GM12878 (cell line): ENCODE measurements around the gene SOX6. TPM values are rescaled to one million over a fixed set of nuclear protein-coding genes. Genes with fewer than 3 reads are reported as not detected.

Experiments
- ATAC-seq: fragments of 200-7000 bp; cut with Tn5 transposase; 3 replicates; pipeline ENCODE4 v1.9.1; 2020; ENCODE audit warnings: mild to moderate bottlenecking, moderate library complexity
- BruUV-seq: library from RNA; stranded (reverse); fragments of 400-500 nt; replicated peaks from 2 replicates; lab custom pipeline; 2021; lab: Mats Ljungman, UMichigan
- CTCF ChIA-PET: fragments of 300-600 bp; sonication (Branson Sonifier 250); formaldehyde crosslinking; extraction: SDS; loops from one replicate; lab custom pipeline; 2021; ENCODE audit warnings: inconsistent platforms; lab: Yijun Ruan, JAX
- POLR2A ChIA-PET: fragments of 350-600 bp; formaldehyde crosslinking; extraction: SDS; loops from one replicate; lab custom pipeline; 2021; ENCODE audit warnings: inconsistent platforms; lab: Charles Lee
- RAD21 ChIA-PET: fragments of 300-600 bp; sonication (Branson Sonifier 250); formaldehyde crosslinking; loops from one replicate; lab custom pipeline; 2023; ENCODE audit warnings: antibody characterized with exemption; ENCODE audit not compliant: unreplicated experiment; lab: Charles Lee
- SMC1A ChIA-PET: fragments of 300-600 bp; sonication (Branson Sonifier 250); formaldehyde crosslinking; loops from one replicate; lab custom pipeline; 2023; ENCODE audit not compliant: unreplicated experiment, uncharacterized antibody; lab: Charles Lee
- DNase-seq: peaks from one replicate; pipeline ENCODE4 v3.0.0-alpha.2; 2011; ENCODE audit warnings: low read depth, low spot score
- FAIRE-seq: peaks from 3 replicates; lab custom pipeline; 2011; peaks lifted over from hg19 to GRCh38; lab: Jason Lieb, UNC
- H2AFZ ChIP-seq: 2 replicates; pipeline ENCODE4 v1.6.0; 2011; ENCODE audit warnings: low read depth, low read length, control low read depth; ENCODE audit not compliant: control insufficient read depth
- H3K27ac ChIP-seq: 2 replicates; pipeline ENCODE4 v1.5.1; 2011; ENCODE audit warnings: control low read depth; ENCODE audit not compliant: control insufficient read depth, insufficient read depth
- H3K27me3 ChIP-seq, 2 experiments: replicated peaks in 1 of 2; 2 replicates each; pipeline versions ENCODE4 v1.6.0 to v1.6.1; 2011; ENCODE audit warnings: low read length in 1 of 2; ENCODE audit not compliant: control insufficient read depth in 2 of 2, insufficient read depth in 2 of 2
- H3K36me3 ChIP-seq, 2 experiments: 2 replicates each; pipeline ENCODE4 v1.5.1; 2011; ENCODE audit warnings: low read length in 1 of 2; ENCODE audit not compliant: control insufficient read depth in 2 of 2, insufficient read depth in 2 of 2
- H3K4me1 ChIP-seq: 2 replicates; pipeline ENCODE4 v1.6.1; 2011; ENCODE audit warnings: mild to moderate bottlenecking, low read length, moderate library complexity, mixed read lengths; ENCODE audit not compliant: control insufficient read depth, insufficient read depth
- H3K4me2 ChIP-seq: 2 replicates; pipeline ENCODE4 v1.6.0; 2011; ENCODE audit warnings: control low read depth; ENCODE audit not compliant: control insufficient read depth, insufficient read depth
- H3K4me3 ChIP-seq: fragments of 200-600 bp; sonication (generic); 2 replicates; pipeline ENCODE4 v1.5.1; 2016
- H3K79me2 ChIP-seq: 2 replicates; pipeline ENCODE4 v1.6.0; 2011; ENCODE audit warnings: low read length; ENCODE audit not compliant: control insufficient read depth, insufficient read depth
- H3K9ac ChIP-seq: 2 replicates; pipeline ENCODE4 v1.8.0; 2011; ENCODE audit warnings: low read length, control low read depth, mixed read lengths; ENCODE audit not compliant: control insufficient read depth, insufficient read depth
- H3K9me3 ChIP-seq: replicated peaks from 3 replicates; pipeline ENCODE4 v1.5.1; 2011; ENCODE audit warnings: mild to moderate bottlenecking, low read length; ENCODE audit not compliant: control insufficient read depth, insufficient read depth
- H4K20me1 ChIP-seq: 2 replicates; pipeline ENCODE4 v1.6.0; 2011; ENCODE audit not compliant: control insufficient read depth, insufficient read depth
- CBX5 ChIP-seq: sonication (generic); IDR thresholded peaks from 2 replicates; pipeline ENCODE4 v1.6.1; 2016; ENCODE audit warnings: low read depth, moderate library complexity, mild to moderate bottlenecking, inconsistent platforms
- JUND ChIP-seq: IDR thresholded peaks from 2 replicates; pipeline ENCODE4 v1.6.1; 2012; ENCODE audit warnings: low read depth, mild to moderate bottlenecking, low read length, improper control_type of control experiment, moderate library complexity
- MTA3 ChIP-seq: IDR thresholded peaks from 2 replicates; pipeline ENCODE4 v1.6.1; 2012; ENCODE audit warnings: low read length, inconsistent platforms, borderline replicate concordance
- NR2F1 ChIP-seq: fragments of 450-650 bp; conservative IDR thresholded peaks from 2 replicates; pipeline ENCODE4 v1.6.1; 2017; ENCODE audit warnings: mild to moderate bottlenecking
- RAD51 ChIP-seq: fragments of 450-650 bp; IDR thresholded peaks from 2 replicates; pipeline ENCODE4 v1.6.1; 2016; ENCODE audit warnings: moderate library complexity, mild to moderate bottlenecking, inconsistent platforms
- RB1 ChIP-seq: fragments of 450-650 bp; formaldehyde crosslinking; IDR thresholded peaks from 2 replicates; pipeline ENCODE4 v1.6.1; 2017; ENCODE audit warnings: mild to moderate bottlenecking, borderline replicate concordance
- SPI1 ChIP-seq: IDR thresholded peaks from 2 replicates; pipeline ENCODE4 v1.6.1; 2011; ENCODE audit warnings: low read depth, mild to moderate bottlenecking, low read length, moderate library complexity, borderline replicate concordance; ENCODE audit not compliant: insufficient read depth
- TBL1XR1 ChIP-seq: IDR thresholded peaks from 2 replicates; pipeline ENCODE4 v1.6.1; 2012; ENCODE audit warnings: low read depth, low read length, improper control_type of control experiment
- WRNIP1 ChIP-seq: IDR thresholded peaks from 2 replicates; pipeline ENCODE4 v1.6.1; 2011; ENCODE audit warnings: low read depth, low read length, improper control_type of control experiment, borderline replicate concordance
- WGBS: methylation state at CpG from one replicate; pipeline ENCODE4 v1.1.6; 2016; ENCODE audit warnings: low lambda C conversion rate; ENCODE audit not compliant: insufficient replicate concordance, insufficient coverage; ENCODE audit errors: missing lambda C conversion rate; 5-methylcytosine and 5-hydroxymethylcytosine counted together
- in situ Hi-C: fragments of 300-500 bp; cut with MboI; formaldehyde crosslinking; loops from 9 replicates; pipeline ENCODE4 v1.14.3; 2018; ENCODE audit warnings: mixed read lengths
- intact Hi-C: fragments of 100-400 bp; cut with micrococcal nuclease; formaldehyde crosslinking; loops from one replicate; pipeline ENCODE4 v1.14.2; 2022; ENCODE audit not compliant: unreplicated experiment
- polyA plus RNA-seq, 11 experiments: library from polyadenylated mRNA; depleted of rRNA in 4 of 11; unstranded in 6 of 11; stranded (reverse) in 5 of 11; fragments of >200 nt; fragmentation: Nextera tagmentation in 4 of 11; fragmentation: Illumina TruSeq in 1 of 11; extraction: Ambion mirVana in 4 of 11; extraction: Trizol in 1 of 11; gene quantifications; 1 replicate in 1 of 11; 2 replicates in 10 of 11; pipeline versions ENCODE4 v1.2.1 to v1.2.3, GENCODE V29; 2011 to 2016; ENCODE audit warnings: inconsistent platforms in 2 of 11, missing spikeins in 2 of 11, low read depth in 1 of 11
- total RNA-seq, 4 experiments: library from RNA; depleted of rRNA in 3 of 4; stranded (reverse); fragments of >200 nt in 3 of 4; fragmentation: Illumina TruSeq in 1 of 4; extraction: Trizol in 1 of 4; gene quantifications; 2 replicates each; pipeline versions ENCODE4 v1.2.1 to v1.2.3, GENCODE V29; 2013 to 2021
- TF ChIP-seq, protein P1 (sequence below), 3 experiments: IDR thresholded peaks in 2 of 3; conservative IDR thresholded peaks in 1 of 3; 2 replicates each; pipeline ENCODE4 v1.5.1; 2011; ENCODE audit warnings: low read depth in 3 of 3, low read length in 3 of 3, mild to moderate bottlenecking in 3 of 3, control low read depth in 2 of 3, moderate library complexity in 2 of 3, inconsistent platforms in 1 of 3, mixed read lengths in 1 of 3; ENCODE audit not compliant: control insufficient read depth in 2 of 3, insufficient read depth in 1 of 3; ENCODE audit errors: extremely low read depth in 1 of 3
- TF ChIP-seq, protein P2 (sequence below): fragments of 450-650 bp; IDR thresholded peaks from 2 replicates; pipeline ENCODE4 v1.6.1; 2014; ENCODE audit warnings: mild to moderate bottlenecking
- TF ChIP-seq, protein P3 (sequence below): IDR thresholded peaks from 2 replicates; pipeline ENCODE4 v1.6.1; 2011; ENCODE audit warnings: low read depth, mild to moderate bottlenecking, low read length, moderate library complexity, borderline replicate concordance; ENCODE audit errors: extremely low read depth
- TF ChIP-seq, protein P4 (sequence below): IDR thresholded peaks from 2 replicates; pipeline ENCODE4 v1.6.1; 2011; ENCODE audit warnings: low read depth, low read length, improper control_type of control experiment, borderline replicate concordance

Gene SOX6
- total and polyA plus RNA-seq, 10 of the 15 experiments (the other 5 are each of a cell fraction or from before 2014, with no cell fraction given), result 0.03 to 0.71 (median 0.29) TPM; not detected in 4

DNA sequence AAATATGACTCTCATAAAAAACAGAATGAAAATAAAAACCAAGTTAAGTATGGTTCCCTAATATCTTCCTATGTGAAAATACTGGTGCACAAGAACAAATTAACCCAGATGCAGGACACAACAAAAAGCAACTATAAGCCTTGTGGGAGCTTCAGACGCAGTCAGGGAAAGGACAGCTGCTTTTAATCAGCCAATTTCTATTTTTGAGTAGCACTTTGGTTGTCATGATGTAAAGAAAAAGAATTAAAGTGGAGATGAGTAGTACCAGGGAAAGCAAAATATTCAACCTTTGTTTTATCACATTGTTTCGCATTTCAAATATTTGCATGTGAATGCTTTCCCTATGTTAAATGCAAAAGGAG lies 339.9 kb downstream of the SOX6 start:
- in situ Hi-C loops, result no loop called here
- SMC1A ChIA-PET, result no interaction called here

More for the DNA sequence above, 339.9 kb downstream of the SOX6 start:
- ATAC-seq (no peak), FAIRE-seq (no peak), DNase-seq (no peak)
- 40% methylated on average over 2 of the region's 2 CpGs for WGBS
- no peak overlapping the region for H3K4me3 ChIP-seq
- H3K36me3 ChIP-seq, result no peaks in the 10 kb centered on the region
- H2AFZ ChIP-seq, result no peak overlapping the region
- no peaks in the 10 kb centered on the region for H3K4me1 ChIP-seq
- H3K9me3 ChIP-seq, result no peaks in the 10 kb centered on the region
- RAD21 ChIA-PET, result no interaction called here
- CTCF ChIA-PET, result no interaction called here
- no peaks in the 10 kb centered on the region; a peak in 2 of 4 replicates for H3K27me3 ChIP-seq
- no peak overlapping the region for H3K4me2 ChIP-seq
- H4K20me1 ChIP-seq, result no peaks in the 10 kb centered on the region
- no TSS peak for BruUV-seq
- intact Hi-C loops, result no loop called here
- H3K27ac ChIP-seq, result no peak overlapping the region
- no peak overlapping the region for H3K9ac ChIP-seq
- TF ChIP-seq, protein P1, sequence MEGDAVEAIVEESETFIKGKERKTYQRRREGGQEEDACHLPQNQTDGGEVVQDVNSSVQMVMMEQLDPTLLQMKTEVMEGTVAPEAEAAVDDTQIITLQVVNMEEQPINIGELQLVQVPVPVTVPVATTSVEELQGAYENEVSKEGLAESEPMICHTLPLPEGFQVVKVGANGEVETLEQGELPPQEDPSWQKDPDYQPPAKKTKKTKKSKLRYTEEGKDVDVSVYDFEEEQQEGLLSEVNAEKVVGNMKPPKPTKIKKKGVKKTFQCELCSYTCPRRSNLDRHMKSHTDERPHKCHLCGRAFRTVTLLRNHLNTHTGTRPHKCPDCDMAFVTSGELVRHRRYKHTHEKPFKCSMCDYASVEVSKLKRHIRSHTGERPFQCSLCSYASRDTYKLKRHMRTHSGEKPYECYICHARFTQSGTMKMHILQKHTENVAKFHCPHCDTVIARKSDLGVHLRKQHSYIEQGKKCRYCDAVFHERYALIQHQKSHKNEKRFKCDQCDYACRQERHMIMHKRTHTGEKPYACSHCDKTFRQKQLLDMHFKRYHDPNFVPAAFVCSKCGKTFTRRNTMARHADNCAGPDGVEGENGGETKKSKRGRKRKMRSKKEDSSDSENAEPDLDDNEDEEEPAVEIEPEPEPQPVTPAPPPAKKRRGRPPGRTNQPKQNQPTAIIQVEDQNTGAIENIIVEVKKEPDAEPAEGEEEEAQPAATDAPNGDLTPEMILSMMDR (IDR thresholded peaks at IDR 0.05 in 2 of 3, conservative IDR thresholded peaks at IDR 0.05 in 1 of 3; ENCODE audit: control insufficient read depth in 2 of 3, extremely low read depth in 1 of 3, insufficient read depth in 1 of 3, low read depth in 3 of 3, low read length in 3 of 3), result no peak
- TF ChIP-seq, protein P2, sequence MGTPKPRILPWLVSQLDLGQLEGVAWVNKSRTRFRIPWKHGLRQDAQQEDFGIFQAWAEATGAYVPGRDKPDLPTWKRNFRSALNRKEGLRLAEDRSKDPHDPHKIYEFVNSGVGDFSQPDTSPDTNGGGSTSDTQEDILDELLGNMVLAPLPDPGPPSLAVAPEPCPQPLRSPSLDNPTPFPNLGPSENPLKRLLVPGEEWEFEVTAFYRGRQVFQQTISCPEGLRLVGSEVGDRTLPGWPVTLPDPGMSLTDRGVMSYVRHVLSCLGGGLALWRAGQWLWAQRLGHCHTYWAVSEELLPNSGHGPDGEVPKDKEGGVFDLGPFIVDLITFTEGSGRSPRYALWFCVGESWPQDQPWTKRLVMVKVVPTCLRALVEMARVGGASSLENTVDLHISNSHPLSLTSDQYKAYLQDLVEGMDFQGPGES, result no peak
- TF ChIP-seq TBL1XR1, result no peak
- no peak for TF ChIP-seq WRNIP1
- TF ChIP-seq, protein P3, sequence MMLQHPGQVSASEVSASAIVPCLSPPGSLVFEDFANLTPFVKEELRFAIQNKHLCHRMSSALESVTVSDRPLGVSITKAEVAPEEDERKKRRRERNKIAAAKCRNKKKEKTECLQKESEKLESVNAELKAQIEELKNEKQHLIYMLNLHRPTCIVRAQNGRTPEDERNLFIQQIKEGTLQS, result no peak
- no peak for TF ChIP-seq RAD51
- no peak for TF ChIP-seq NR2F1
- TF ChIP-seq, protein P4, sequence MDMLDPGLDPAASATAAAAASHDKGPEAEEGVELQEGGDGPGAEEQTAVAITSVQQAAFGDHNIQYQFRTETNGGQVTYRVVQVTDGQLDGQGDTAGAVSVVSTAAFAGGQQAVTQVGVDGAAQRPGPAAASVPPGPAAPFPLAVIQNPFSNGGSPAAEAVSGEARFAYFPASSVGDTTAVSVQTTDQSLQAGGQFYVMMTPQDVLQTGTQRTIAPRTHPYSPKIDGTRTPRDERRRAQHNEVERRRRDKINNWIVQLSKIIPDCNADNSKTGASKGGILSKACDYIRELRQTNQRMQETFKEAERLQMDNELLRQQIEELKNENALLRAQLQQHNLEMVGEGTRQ, result no peak
- no peak for TF ChIP-seq MTA3
- TF ChIP-seq JUND, result no peak
- no peak for TF ChIP-seq CBX5
- no peak for TF ChIP-seq RB1
- TF ChIP-seq SPI1, result no peak
- POLR2A ChIA-PET, result no interaction called here
- H3K79me2 ChIP-seq, result no peaks in the 10 kb centered on the region
